Globus pallidus (tissue), 1 donor: ENCODE results near the gene LRP2.
"Not testable (repeated sequence)": the region's sequence is repeated elsewhere in the genome, so short reads cannot be mapped to it uniquely, and the experiment has no call there.

Source experiments
- DNase-seq: peaks from one replicate; pipeline ENCODE4 v3.0.0-alpha.2; 2015; ENCODE audit warnings: low spot score

The LRP2 gene

GRCh38 chr2:169362118-169362893 lies at the start of gene LRP2:
Gene LRP2 (minus strand): TSS chr2:169362534. CDS start chr2:169362399, 135 bp downstream.
- DNase-seq = peak; percentile 61

- DNase-seq = no peak
Measured at GRCh38 chr2:169406891-169407290, 44.6 kb upstream of the LRP2 start.

GRCh38 chr2:169399491-169399890 lies 37.2 kb upstream of the LRP2 start:
- not testable (repeated sequence) for DNase-seq

GRCh38 chr2:169397697-169398096 lies 35.4 kb upstream of the LRP2 start:
- peak; percentile 49 for DNase-seq

GRCh38 chr2:169395821-169396374 lies 33.6 kb upstream of the LRP2 start:
- no peak for DNase-seq

- DNase-seq = no peak
Measured at GRCh38 chr2:169393068-169393590, 30.8 kb upstream of the LRP2 start.

- DNase-seq = no peak
Measured at GRCh38 chr2:169391236-169391635, 28.9 kb upstream of the LRP2 start.

GRCh38 chr2:169388161-169388560 lies 25.8 kb upstream of the LRP2 start:
- no peak for DNase-seq

GRCh38 chr2:169386722-169387121 lies 24.4 kb upstream of the LRP2 start:
- DNase-seq = no peak

- no peak for DNase-seq
Measured at GRCh38 chr2:169384816-169385215, 22.5 kb upstream of the LRP2 start.

- no peak for DNase-seq
Measured at GRCh38 chr2:169372561-169372960, 10.2 kb upstream of the LRP2 start.

GRCh38 chr2:169366066-169366465 lies 3.7 kb upstream of the LRP2 start:
- no peak for DNase-seq

- no peak for DNase-seq
Measured at GRCh38 chr2:169365029-169365480, 2.7 kb upstream of the LRP2 start.

- DNase-seq = peak; percentile 71
Measured at GRCh38 chr2:169363560-169364150, 1.3 kb upstream of the LRP2 start.

GRCh38 chr2:169362894-169363559 lies 693 bp upstream of the LRP2 start:
- DNase-seq = no peak

- DNase-seq = no peak
Measured at GRCh38 chr2:169361706-169362117, 622 bp downstream of the LRP2 start.

GRCh38 chr2:169360984-169361705 lies 1.2 kb downstream of the LRP2 start:
- no peak for DNase-seq

- no peak for DNase-seq
Measured at GRCh38 chr2:169358016-169358415, 4.3 kb downstream of the LRP2 start.

GRCh38 chr2:169354244-169354643 lies 8.1 kb downstream of the LRP2 start:
- no peak for DNase-seq

GRCh38 chr2:169351725-169352124 lies 10.6 kb downstream of the LRP2 start:
- no peak for DNase-seq

GRCh38 chr2:169349535-169349934 lies 12.8 kb downstream of the LRP2 start:
- no peak for DNase-seq
